ENCODE data around the gene POLE3.
"Not testable (repeated sequence)": the region's sequence is repeated elsewhere in the genome, so short reads cannot be mapped to it uniquely, and the experiment has no call there.

The POLE3 gene

GRCh38 chr9:113373256-113373655 lies 37.2 kb downstream of the POLE3 start:
- Mint-ChIP-seq H3K4me3 (no peak overlapping the region), H3K36me3 (no peaks in the 10 kb centered on the region), H3K9me3 (no peaks in the 10 kb centered on the region), H3K27ac (no peak overlapping the region), H3K4me1 (peaks cover 10% of the 10 kb centered on the region), H3K27me3 (no peaks in the 10 kb centered on the region)

DNA sequence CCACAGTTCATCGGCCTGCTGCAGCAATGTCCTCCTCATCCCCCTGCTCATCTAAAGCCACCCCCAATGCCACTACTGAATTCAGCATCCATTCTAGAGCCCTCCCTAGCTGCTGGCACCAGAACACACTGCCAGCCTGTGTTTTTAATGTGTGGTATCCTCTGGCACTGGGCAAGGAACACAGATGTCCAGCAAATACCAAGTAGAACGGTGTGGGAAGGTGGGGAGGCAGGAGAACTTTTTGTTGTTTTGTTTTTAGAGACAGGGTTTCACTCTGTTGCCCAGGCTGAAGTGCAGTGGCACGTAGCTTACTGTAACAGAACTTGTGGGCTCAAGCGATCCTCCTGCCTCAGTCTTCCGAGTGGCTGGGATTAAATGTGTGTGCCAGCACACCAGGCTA lies 38.4 kb downstream of the POLE3 start:
- H3K36me3 Mint-ChIP-seq, result no peaks in the 10 kb centered on the region
- no peak overlapping the region for H3K4me3 Mint-ChIP-seq

DNA sequence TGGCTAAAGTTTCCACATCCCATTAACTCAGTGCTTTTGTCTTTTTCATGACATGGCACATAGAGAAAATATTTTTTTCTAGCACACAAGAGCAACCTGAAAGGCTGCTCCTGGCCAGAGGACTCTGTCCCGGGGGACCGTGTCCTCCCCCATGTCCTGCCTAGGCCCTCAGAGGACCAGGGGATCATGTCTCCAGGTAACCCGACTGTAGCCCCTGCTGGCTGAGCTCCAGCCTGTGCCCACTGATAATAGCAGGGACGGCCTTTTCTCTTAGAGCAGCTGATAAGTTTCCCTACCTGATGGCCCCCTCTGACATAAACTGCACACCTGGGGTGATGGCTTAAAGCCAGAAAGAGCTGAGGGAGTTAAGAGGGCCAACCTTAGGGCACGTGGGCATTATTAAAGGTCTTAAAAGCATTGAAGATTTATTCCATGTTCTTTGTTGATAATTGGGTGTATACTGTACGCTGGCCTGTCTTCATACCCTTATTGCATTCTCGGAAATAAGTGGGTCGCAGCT lies 39.6 kb downstream of the POLE3 start:
- Mint-ChIP-seq H3K9me3 (no peaks in the 10 kb centered on the region), H3K27ac (no peak overlapping the region), H3K4me1 (peaks cover 10% of the 10 kb centered on the region), H3K36me3 (no peaks in the 10 kb centered on the region), H3K4me3 (no peak overlapping the region), H3K27me3 (no peaks in the 10 kb centered on the region)

More for the DNA sequence above, 38.4 kb downstream of the POLE3 start:
- Mint-ChIP-seq H3K27ac (no peak overlapping the region), H3K4me1 (peaks cover 10% of the 10 kb centered on the region), H3K27me3 (no peaks in the 10 kb centered on the region), H3K9me3 (no peaks in the 10 kb centered on the region)

DNA sequence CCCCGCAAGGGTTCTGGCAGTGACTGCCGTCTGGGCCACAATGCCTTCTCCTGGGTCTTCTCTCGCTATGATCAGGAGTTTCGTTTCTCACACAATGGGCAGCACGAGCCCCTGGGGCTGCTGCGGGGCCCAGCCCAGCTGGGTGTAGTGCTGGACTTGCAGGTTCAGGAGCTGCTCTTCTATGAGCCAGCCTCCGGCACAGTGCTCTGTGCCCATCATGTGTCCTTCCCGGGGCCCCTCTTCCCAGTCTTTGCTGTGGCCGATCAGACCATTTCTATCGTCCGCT lies 40.7 kb downstream of the POLE3 start:
- H3K27me3 Mint-ChIP-seq, result no peaks in the 10 kb centered on the region
- H3K27ac Mint-ChIP-seq, result no peak overlapping the region
- H3K9me3 Mint-ChIP-seq, result no peaks in the 10 kb centered on the region
- no peaks in the 10 kb centered on the region for H3K36me3 Mint-ChIP-seq
- no peaks in the 10 kb centered on the region for H3K4me1 Mint-ChIP-seq
- H3K4me3 Mint-ChIP-seq, result no peak overlapping the region

DNA sequence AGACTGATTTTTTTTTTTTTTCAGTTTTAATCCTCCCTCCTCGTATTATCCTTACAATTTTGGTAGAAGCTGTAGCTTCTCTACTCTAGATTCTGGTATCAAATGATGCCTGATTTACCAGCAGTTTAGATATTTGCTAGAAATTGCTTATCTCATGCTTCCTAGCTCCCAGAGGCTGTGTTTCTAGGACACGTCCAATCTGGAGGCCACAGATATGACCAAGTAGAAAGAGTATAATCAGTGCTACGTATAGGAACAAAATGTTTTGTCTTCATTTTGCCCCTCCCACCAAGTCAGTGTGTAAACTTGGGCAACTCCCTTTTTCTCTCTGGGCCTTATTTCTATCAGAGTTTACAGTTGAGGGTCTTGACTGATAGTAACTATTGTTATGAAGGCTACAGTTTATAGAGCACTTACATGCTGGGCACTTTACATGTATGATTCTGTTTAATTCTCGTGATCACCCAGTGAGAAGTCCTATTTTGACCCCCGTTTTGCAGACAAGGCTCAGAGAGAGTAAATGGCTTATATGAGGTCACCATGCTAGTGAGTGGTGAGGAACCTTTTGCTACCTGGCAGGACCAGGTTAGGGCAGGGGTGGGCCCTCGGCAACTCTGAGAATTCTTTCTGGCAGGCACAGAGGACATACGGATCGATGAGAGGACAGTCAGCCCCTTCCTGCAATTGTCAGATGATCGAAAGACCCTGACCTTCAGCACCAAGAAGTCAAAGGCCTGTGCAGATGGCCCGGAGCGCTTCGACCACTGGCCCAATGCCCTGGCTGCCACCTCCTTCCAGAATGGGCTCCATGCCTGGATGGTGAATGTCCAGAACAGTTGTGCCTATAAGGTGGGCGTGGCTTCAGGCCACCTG lies 41.3 kb downstream of the POLE3 start:
- Mint-ChIP-seq H3K4me3 (no peak overlapping the region), H3K4me1 (no peaks in the 10 kb centered on the region), H3K27ac (no peak overlapping the region), H3K36me3 (no peaks in the 10 kb centered on the region), H3K27me3 (no peaks in the 10 kb centered on the region), H3K9me3 (no peaks in the 10 kb centered on the region)

DNA sequence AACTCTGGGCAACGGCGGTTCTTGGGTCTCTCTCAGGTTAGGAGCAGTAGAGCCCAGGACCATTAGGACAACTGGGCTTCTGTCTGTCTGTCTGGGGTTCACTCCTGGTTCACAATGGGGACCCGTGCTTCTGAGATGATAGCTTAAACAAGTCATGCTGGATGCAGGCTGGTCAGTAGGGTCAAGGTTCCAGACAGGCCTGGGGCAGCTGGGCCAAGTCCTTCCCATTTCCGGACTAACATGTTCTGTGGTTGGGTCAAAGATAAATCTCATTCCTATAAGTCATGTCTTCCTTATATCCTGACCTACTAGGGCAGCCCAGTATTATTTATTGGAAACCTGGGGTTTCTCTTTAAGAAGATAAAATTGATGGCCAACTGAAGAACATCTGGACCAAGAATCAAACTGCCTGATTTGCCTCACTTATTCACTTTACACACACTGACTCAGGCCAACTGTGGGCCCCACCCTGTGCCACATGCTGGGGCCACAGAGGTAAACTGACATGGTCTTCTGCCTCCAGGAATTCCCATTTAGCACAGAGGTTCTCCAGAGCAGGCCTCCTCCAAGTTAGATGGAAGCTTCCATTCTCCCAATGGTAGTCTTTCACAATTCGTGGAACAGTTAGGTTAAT lies 42.0 kb downstream of the POLE3 start:
- peak overlapping the region; percentile 70 for H3K27ac Mint-ChIP-seq
- H3K9me3 Mint-ChIP-seq, result no peaks in the 10 kb centered on the region
- H3K36me3 Mint-ChIP-seq, result no peaks in the 10 kb centered on the region
- H3K27me3 Mint-ChIP-seq, result no peaks in the 10 kb centered on the region
- H3K4me1 Mint-ChIP-seq, result no peaks in the 10 kb centered on the region
- H3K4me3 Mint-ChIP-seq, result no peak overlapping the region

- H3K27me3 Mint-ChIP-seq, H3K4me3 Mint-ChIP-seq, H3K4me1 Mint-ChIP-seq, H3K9me3 Mint-ChIP-seq, H3K36me3 Mint-ChIP-seq, H3K27ac Mint-ChIP-seq: not testable (repeated sequence)
Observed at GRCh38 chr9:113365652-113366051, 44.8 kb downstream of the POLE3 start.

DNA sequence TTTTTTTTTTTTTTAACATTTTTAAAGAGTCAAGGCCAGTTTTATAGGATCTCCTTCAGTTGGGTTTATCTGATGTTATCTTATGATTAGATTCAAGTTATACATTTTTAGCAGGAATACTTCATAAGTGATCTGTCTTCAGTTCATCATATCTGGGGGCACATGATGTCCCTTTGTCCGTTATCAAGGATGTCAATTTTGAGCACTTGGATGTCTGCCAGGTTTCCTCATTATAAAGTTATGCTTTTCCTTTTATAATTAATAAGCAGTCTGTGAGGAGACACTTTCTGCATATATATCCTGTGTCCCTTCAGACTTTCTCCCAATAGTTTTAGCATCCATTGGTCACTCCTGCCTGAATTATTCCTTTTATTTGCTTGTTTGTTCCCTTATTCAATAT lies 45.5 kb downstream of the POLE3 start:
- H3K9me3 Mint-ChIP-seq, result no peaks in the 10 kb centered on the region
- H3K27me3 Mint-ChIP-seq, result no peaks in the 10 kb centered on the region
- H3K27ac Mint-ChIP-seq, result no peak overlapping the region
- no peaks in the 10 kb centered on the region for H3K36me3 Mint-ChIP-seq
- H3K4me3 Mint-ChIP-seq, result no peak overlapping the region
- peaks cover 4% of the 10 kb centered on the region for H3K4me1 Mint-ChIP-seq

- no peaks in the 10 kb centered on the region for H3K36me3 Mint-ChIP-seq
- no peak overlapping the region for H3K27ac Mint-ChIP-seq
- no peak overlapping the region for H3K4me3 Mint-ChIP-seq
Observed at GRCh38 chr9:113363336-113363735, 47.1 kb downstream of the POLE3 start.

GRCh38 chr9:113361304-113362018 lies 49.0 kb downstream of the POLE3 start:
- Mint-ChIP-seq H3K4me3 (no peak overlapping the region), H3K9me3 (no peaks in the 10 kb centered on the region), H3K27me3 (no peaks in the 10 kb centered on the region), H3K27ac (no peak overlapping the region), H3K4me1 (peaks cover 4% of the 10 kb centered on the region), H3K36me3 (no peaks in the 10 kb centered on the region)

More at GRCh38 chr9:113363336-113363735, 47.1 kb downstream of the POLE3 start:
- peaks cover 4% of the 10 kb centered on the region for H3K4me1 Mint-ChIP-seq
- H3K27me3 Mint-ChIP-seq, result no peaks in the 10 kb centered on the region
- no peaks in the 10 kb centered on the region for H3K9me3 Mint-ChIP-seq

DNA sequence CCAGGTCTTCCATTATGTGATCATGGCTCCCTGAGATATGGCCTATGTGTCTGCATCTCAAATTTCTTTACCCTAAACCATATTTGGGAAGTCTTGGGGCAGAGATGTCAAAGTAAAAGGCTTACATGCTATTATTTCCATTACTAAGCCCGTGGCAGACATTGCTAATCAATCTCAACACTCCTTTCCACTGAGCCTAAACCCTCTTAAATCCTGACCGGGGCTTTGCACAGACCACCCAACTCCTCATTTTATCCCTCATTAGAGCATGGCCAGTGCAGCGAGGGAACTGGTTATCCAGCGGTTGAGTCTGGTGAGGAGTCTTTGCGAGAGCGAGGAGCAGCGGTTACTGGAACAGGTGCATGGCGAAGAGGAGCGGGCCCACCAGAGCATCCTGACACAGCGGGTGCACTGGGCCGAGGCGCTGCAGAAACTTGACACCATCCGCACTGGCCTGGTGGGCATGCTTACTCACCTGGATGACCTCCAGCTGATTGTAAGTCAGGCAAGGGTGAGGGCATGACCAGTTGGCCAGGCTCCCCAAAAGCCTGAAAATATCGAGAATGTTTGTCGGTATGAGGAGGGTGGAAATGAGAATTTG lies 50.1 kb downstream of the POLE3 start:
- H3K9me3 Mint-ChIP-seq, result no peaks in the 10 kb centered on the region
- peaks cover 4% of the 10 kb centered on the region for H3K4me1 Mint-ChIP-seq
- no peaks in the 10 kb centered on the region for H3K36me3 Mint-ChIP-seq
- H3K4me3 Mint-ChIP-seq, result no peak overlapping the region
- H3K27me3 Mint-ChIP-seq, result no peaks in the 10 kb centered on the region
- H3K27ac Mint-ChIP-seq, result no peak overlapping the region

- Mint-ChIP-seq H3K9me3 (no peaks in the 10 kb centered on the region), H3K36me3 (no peaks in the 10 kb centered on the region), H3K4me3 (no peak overlapping the region), H3K27me3 (no peaks in the 10 kb centered on the region), H3K4me1 (peaks cover 4% of the 10 kb centered on the region), H3K27ac (no peak overlapping the region)
Observed at GRCh38 chr9:113359385-113359784, 51.1 kb downstream of the POLE3 start.
